ENCODE measurements around the gene CENPF. TPM values are rescaled to one million over a fixed set of nuclear protein-coding genes. Genes with fewer than 3 reads are reported as not detected.

CENPF gene
- total RNA-seq, 1 donor from 2014 or later, result 1.5 TPM

DNA sequence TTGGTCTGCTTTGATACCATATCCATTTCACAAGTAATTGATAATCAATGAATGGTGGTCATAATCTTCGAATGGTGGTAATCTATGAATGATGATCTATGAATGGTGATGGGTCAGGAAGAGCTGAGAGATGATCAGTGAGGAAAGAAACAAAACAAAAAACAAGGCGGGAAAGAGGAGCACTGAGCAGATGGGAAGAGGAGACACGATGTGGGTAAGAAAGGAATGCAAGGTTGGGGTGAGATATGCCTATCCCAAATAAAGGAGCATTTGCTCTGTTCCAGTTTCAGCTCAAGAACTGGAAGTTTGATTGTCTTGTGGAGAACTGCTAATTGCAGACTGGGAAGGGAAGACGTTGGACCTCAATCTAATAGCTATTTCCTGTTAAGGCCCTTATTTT is 73.8 kb downstream of the CENPF start:
- DNase-seq, result no peak
- no peaks in the 10 kb centered on the region for H3K27me3 ChIP-seq
- intact Hi-C loops (cut with DNase I), result no loop called here
- no peaks in the 10 kb centered on the region for H3K36me3 ChIP-seq
- H3K9me3 ChIP-seq, result no peaks in the 10 kb centered on the region
- no peak for ATAC-seq
- H3K27ac ChIP-seq, result no peak overlapping the region
- H3K4me1 ChIP-seq, result no peaks in the 10 kb centered on the region
- H3K4me3 ChIP-seq, result no peak overlapping the region
- TF ChIP-seq CTCF (IDR thresholded peaks at IDR 0.05), result no peak

- no peak for DNase-seq
- Histone ChIP-seq H3K36me3 (no peaks in the 10 kb centered on the region), H3K27me3 (no peaks in the 10 kb centered on the region), H3K27ac (no peak overlapping the region), H3K4me3 (no peak overlapping the region), H3K4me1 (no peaks in the 10 kb centered on the region), H3K9me3 (no peaks in the 10 kb centered on the region)
- no peak for TF ChIP-seq CTCF (IDR thresholded peaks at IDR 0.05)
- intact Hi-C loops (cut with DNase I), result no loop called here
- ATAC-seq, result no peak
These were observed 75.0 kb downstream of the CENPF start for GRCh38 chr1:214677945-214678344.

GRCh38 chr1:214678386-214678785 is 75.4 kb downstream of the CENPF start:
- H3K4me3 ChIP-seq, result no peak overlapping the region
- H3K36me3 ChIP-seq, result no peaks in the 10 kb centered on the region
- H3K27me3 ChIP-seq, result no peaks in the 10 kb centered on the region
- DNase-seq, result no peak
- no peak for TF ChIP-seq CTCF (IDR thresholded peaks at IDR 0.05)
- H3K4me1 ChIP-seq, result no peaks in the 10 kb centered on the region
- intact Hi-C loops (cut with DNase I), result no loop called here
- H3K9me3 ChIP-seq, result no peaks in the 10 kb centered on the region
- ATAC-seq, result no peak
- no peak overlapping the region for H3K27ac ChIP-seq

- Histone ChIP-seq H3K9me3 (no peaks in the 10 kb centered on the region), H3K27me3 (peaks cover 4% of the 10 kb centered on the region), H3K27ac (no peak overlapping the region), H3K4me3 (no peak overlapping the region), H3K36me3 (no peaks in the 10 kb centered on the region), H3K4me1 (no peaks in the 10 kb centered on the region)
- DNase-seq (no peak), ATAC-seq (no peak)
- no peak for TF ChIP-seq CTCF (IDR thresholded peaks at IDR 0.05)
- intact Hi-C loops (cut with DNase I), result no loop called here
These were observed 80.6 kb downstream of the CENPF start for GRCh38 chr1:214683621-214684020.

DNA sequence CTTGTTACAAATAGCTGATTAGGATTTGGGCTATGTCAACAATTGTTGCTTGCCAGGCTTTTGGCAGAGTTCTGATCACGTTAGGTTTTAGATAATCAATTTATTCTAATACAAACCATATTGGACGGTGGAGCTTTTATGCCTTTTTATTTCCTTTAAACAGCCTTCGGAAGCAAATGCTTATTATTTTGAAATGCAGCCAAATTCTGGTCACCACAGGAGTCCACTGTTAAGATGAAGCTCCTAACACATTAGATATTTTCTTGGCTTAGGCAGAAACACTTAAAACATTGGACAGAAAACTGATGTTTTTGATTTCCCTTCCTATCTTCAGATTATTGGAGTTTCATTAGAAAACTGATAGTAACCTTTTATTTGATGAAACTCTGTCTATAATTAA is 82.9 kb downstream of the CENPF start:
- no peak for ATAC-seq
- intact Hi-C loops (cut with DNase I), result no loop called here
- H3K36me3 ChIP-seq, result no peaks in the 10 kb centered on the region
- H3K4me1 ChIP-seq, result no peaks in the 10 kb centered on the region
- no peak overlapping the region for H3K27ac ChIP-seq
- no peaks in the 10 kb centered on the region for H3K9me3 ChIP-seq
- TF ChIP-seq CTCF (IDR thresholded peaks at IDR 0.05), result no peak
- DNase-seq, result no peak
- no peak overlapping the region for H3K4me3 ChIP-seq
- H3K27me3 ChIP-seq, result peaks cover 4% of the 10 kb centered on the region

DNA sequence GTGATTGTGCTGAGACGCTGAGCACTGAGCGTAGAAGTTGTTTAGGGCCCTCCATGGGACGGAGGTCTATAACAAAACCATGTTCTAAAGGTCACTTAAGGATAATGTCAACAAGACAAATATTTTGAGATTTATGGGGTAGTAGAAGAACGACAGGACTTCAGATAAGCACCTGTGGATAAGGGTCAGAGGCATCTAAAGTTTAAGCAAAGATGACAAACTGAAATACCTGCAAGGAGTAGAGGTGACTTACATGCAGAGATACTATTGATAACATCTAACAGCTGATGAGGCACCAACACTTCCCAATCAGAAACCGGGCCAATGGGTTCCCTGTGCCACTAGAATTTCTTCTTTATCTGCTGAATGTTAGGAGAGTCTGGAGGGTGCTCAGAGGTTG is 83.5 kb downstream of the CENPF start:
- no peak for ATAC-seq
- Histone ChIP-seq H3K4me1 (no peaks in the 10 kb centered on the region), H3K27me3 (peaks cover 4% of the 10 kb centered on the region), H3K4me3 (no peak overlapping the region), H3K9me3 (no peaks in the 10 kb centered on the region), H3K27ac (no peak overlapping the region), H3K36me3 (no peaks in the 10 kb centered on the region)
- intact Hi-C loops (cut with DNase I), result no loop called here
- no peak for TF ChIP-seq CTCF (IDR thresholded peaks at IDR 0.05)
- no peak for DNase-seq
